Measurements from ENCODE around the gene ALKAL2. TPM values are rescaled to one million over a fixed set of nuclear protein-coding genes. Genes with fewer than 3 reads are reported as not detected.
A peak's percentile ranks its signal among the peaks of the same experiment; 100 is the strongest.

The ALKAL2 gene
- total and polyA plus RNA-seq, 2 of the 13 experiments (the other 11 are each of a cell fraction or from before 2014, with no cell fraction given), result 0.22 to 1.7 TPM

DNA sequence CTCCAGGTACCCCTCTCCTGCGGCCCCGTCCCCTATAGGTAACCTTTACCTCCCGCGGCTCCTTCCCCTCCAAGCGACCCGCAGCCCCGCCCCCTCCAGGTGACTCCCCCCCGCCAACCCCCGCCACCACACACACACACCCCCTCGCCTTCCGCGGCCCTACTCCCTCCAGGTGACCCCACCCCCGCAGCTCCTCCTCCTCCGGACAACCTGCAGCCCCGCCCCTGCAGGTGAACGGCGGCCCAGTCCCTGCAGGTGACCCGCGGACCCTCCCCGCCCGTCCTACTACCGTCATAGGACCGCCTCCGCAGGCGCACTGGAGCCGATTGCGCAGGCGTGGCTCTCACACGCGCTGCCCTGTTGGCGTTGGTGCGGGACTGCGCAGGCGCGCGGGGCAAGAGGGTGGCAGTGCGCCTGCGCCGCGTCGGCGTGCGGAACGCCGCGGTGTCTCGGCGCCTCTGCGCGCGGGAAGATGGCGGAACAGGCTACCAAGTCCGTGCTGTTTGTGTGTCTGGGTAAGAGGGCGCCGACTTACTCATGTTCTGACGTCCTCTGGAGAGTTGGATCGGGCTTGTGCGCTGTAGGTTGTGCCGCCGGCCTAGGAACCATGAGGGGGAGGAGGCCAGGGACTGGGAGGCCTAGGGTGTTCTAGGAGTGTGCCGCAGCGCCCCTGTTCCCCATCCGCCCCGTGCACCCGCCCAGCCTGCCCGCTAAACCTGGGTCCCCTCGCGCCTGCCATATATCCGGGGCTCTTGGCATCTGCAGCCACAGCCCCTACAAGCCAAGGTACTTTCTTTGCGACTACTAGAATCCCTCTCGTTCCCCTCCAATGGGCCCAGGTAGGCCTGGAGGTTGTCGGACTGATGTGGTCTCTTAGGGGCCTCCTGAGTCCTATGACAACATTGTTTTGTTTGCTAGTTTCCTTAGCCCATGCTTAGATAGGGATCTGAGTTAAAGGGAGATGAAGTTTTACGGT lies 23.1 kb downstream of the ALKAL2 start, which contains the start of gene ACP1 (continued):
- TF ChIP-seq E2F1 (CRISPR knock-in tag; IDR thresholded peaks at IDR 0.05), result peak; percentile 75; the same call in 1 of the 2 replicates
- peak; percentile 33; the same call in 1 of the 2 replicates for TF ChIP-seq THRA (CRISPR knock-in tag; IDR thresholded peaks at IDR 0.05; ENCODE audit: borderline replicate concordance)
- TF ChIP-seq KLF12 (CRISPR knock-in tag; IDR thresholded peaks at IDR 0.05; ENCODE audit: borderline replicate concordance), result no peak
- TF ChIP-seq HDAC1 (CRISPR knock-in tag; IDR thresholded peaks at IDR 0.05), result peak; percentile 86
- no peak for TF ChIP-seq TRIM22 (IDR thresholded peaks at IDR 0.05)
- no peak; the same call in 1 of the 2 replicates for TF ChIP-seq SALL2 (CRISPR knock-in tag; IDR thresholded peaks at IDR 0.05)
- TF ChIP-seq, protein P1, sequence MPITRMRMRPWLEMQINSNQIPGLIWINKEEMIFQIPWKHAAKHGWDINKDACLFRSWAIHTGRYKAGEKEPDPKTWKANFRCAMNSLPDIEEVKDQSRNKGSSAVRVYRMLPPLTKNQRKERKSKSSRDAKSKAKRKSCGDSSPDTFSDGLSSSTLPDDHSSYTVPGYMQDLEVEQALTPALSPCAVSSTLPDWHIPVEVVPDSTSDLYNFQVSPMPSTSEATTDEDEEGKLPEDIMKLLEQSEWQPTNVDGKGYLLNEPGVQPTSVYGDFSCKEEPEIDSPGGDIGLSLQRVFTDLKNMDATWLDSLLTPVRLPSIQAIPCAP (CRISPR knock-in tag; IDR thresholded peaks at IDR 0.05; ENCODE audit: low read depth), result no peak
- TF ChIP-seq ZNF292 (CRISPR knock-in tag; IDR thresholded peaks at IDR 0.05; ENCODE audit: borderline replicate concordance, low read depth), result peak; percentile 18; the same call in 1 of the 2 replicates
- TF ChIP-seq HNF4A (CRISPR knock-in tag; IDR thresholded peaks at IDR 0.05), result no peak; the same call in 1 of the 2 replicates
- no peak for TF ChIP-seq NFYB (CRISPR knock-in tag; IDR thresholded peaks at IDR 0.05)
- TF ChIP-seq MXD3 (CRISPR knock-in tag; IDR thresholded peaks at IDR 0.05), result peak; percentile 93
- TF ChIP-seq ETV6 (CRISPR knock-in tag; conservative IDR thresholded peaks at IDR 0.05), result no peak; the same call in 1 of the 2 replicates
- no peak; the same call in 1 of the 2 replicates for TF ChIP-seq ZBTB44 (CRISPR knock-in tag; IDR thresholded peaks at IDR 0.05)
- no peak for TF ChIP-seq ZBTB33 (CRISPR knock-in tag; IDR thresholded peaks at IDR 0.05)
- 0 out of 2 replicates have a peak, but pooled peaks have one; percentile 59 for TF ChIP-seq ZNF567 (CRISPR knock-in tag; IDR thresholded peaks at IDR 0.05; ENCODE audit: borderline replicate concordance)
- no peak for TF ChIP-seq CBX2 (IDR thresholded peaks at IDR 0.05; ENCODE audit: low read depth, low read length)
- TF ChIP-seq CBX2 (CRISPR knock-in tag; IDR thresholded peaks at IDR 0.05; ENCODE audit: low read depth), result no peak
- peak; percentile 96 for TF ChIP-seq POLR2G (IDR thresholded peaks at IDR 0.05; ENCODE audit: low read depth, low read length)
- no peak for TF ChIP-seq PAWR (CRISPR knock-in tag; IDR thresholded peaks at IDR 0.05; ENCODE audit: borderline replicate concordance)

All from HepG2 (cell line).